KMS-11 (cell line): Measurements from ENCODE around the gene INHBB.

Experiments
- H2AFZ ChIP-seq: fragments of 200-600 bp; sonication (generic); 2 replicates; pipeline ENCODE4 v1.6.1; 2016; ENCODE audit warnings: antibody characterized with exemption, mixed run types, low read depth
- H3K27ac ChIP-seq: fragments of 200-600 bp; sonication (generic); 2 replicates; pipeline ENCODE4 v1.6.1; 2016; ENCODE audit warnings: mild to moderate bottlenecking, mixed run types
- H3K27me3 ChIP-seq: fragments of 200-600 bp; sonication (generic); 2 replicates; pipeline ENCODE4 v1.6.1; 2017; ENCODE audit warnings: mild to moderate bottlenecking, low read depth, mixed run types, moderate library complexity; ENCODE audit not compliant: insufficient read depth
- H3K36me3 ChIP-seq: fragments of 200-600 bp; sonication (generic); 2 replicates; pipeline ENCODE4 v1.6.1; 2017; ENCODE audit warnings: mild to moderate bottlenecking, mixed run types; ENCODE audit not compliant: insufficient read depth
- H3K4me1 ChIP-seq: fragments of 200-600 bp; sonication (generic); 2 replicates; pipeline ENCODE4 v1.6.1; 2016; ENCODE audit warnings: mild to moderate bottlenecking, low read depth, mixed run types; ENCODE audit not compliant: poor library complexity, severe bottlenecking
- H3K4me2 ChIP-seq: fragments of 200-600 bp; sonication (generic); 2 replicates; pipeline ENCODE4 v1.7.0; 2016; ENCODE audit warnings: mild to moderate bottlenecking, mixed run types
- H3K4me3 ChIP-seq: fragments of 200-600 bp; sonication (generic); IDR thresholded peaks from 2 replicates; pipeline ENCODE4 v1.6.1; 2017; ENCODE audit warnings: low read depth, low read length, mixed read lengths; ENCODE audit not compliant: insufficient read depth
- H3K79me2 ChIP-seq: fragments of 200-600 bp; sonication (generic); 2 replicates; pipeline ENCODE4 v1.6.1; 2016; ENCODE audit warnings: low read depth, mixed run types; ENCODE audit not compliant: insufficient read depth
- H3K9ac ChIP-seq: fragments of 200-600 bp; sonication (generic); 2 replicates; pipeline ENCODE4 v1.6.1; 2016; ENCODE audit warnings: mild to moderate bottlenecking, mixed run types
- H4K20me1 ChIP-seq: fragments of 200-600 bp; sonication (generic); 2 replicates; pipeline ENCODE4 v1.6.1; 2016; ENCODE audit warnings: mild to moderate bottlenecking, mixed run types; ENCODE audit not compliant: insufficient read depth
- CTCF ChIP-seq: fragments of 200-600 bp; sonication (generic); conservative IDR thresholded peaks from 2 replicates; pipeline ENCODE4 v1.6.1; 2017; ENCODE audit warnings: low read depth, mild to moderate bottlenecking, antibody characterized with exemption, low read length, moderate library complexity, mixed read lengths

The INHBB gene

GRCh38 chr2:120352696-120353590 is 7.0 kb downstream of the INHBB start:
- no peak for TF ChIP-seq CTCF
- no peak overlapping the region for H3K4me3 ChIP-seq
- no peak overlapping the region for H3K4me2 ChIP-seq
- no peak overlapping the region for H2AFZ ChIP-seq
- H3K9ac ChIP-seq = no peak overlapping the region
- no peaks in the 10 kb centered on the region for H3K4me1 ChIP-seq
- H3K36me3 ChIP-seq = no peaks in the 10 kb centered on the region
- H3K27me3 ChIP-seq = no peaks in the 10 kb centered on the region
- no peak overlapping the region for H3K27ac ChIP-seq
- H3K79me2 ChIP-seq = no peaks in the 10 kb centered on the region
- H4K20me1 ChIP-seq = no peaks in the 10 kb centered on the region

- Histone ChIP-seq H3K36me3 (no peaks in the 10 kb centered on the region), H2AFZ (no peak overlapping the region), H3K4me3 (no peak overlapping the region), H3K27ac (no peak overlapping the region), H4K20me1 (no peaks in the 10 kb centered on the region), H3K4me1 (no peaks in the 10 kb centered on the region), H3K79me2 (no peaks in the 10 kb centered on the region), H3K4me2 (no peak overlapping the region), H3K9ac (no peak overlapping the region), H3K27me3 (no peaks in the 10 kb centered on the region)
- TF ChIP-seq CTCF = no peak
Observed at GRCh38 chr2:120353591-120353898, 7.6 kb downstream of the INHBB start.

GRCh38 chr2:120353931-120354330 is 8.0 kb downstream of the INHBB start:
- no peak overlapping the region for H3K27ac ChIP-seq
- H3K4me3 ChIP-seq = no peak overlapping the region
- H3K9ac ChIP-seq = no peak overlapping the region
- H3K27me3 ChIP-seq = no peaks in the 10 kb centered on the region
- H3K4me1 ChIP-seq = no peaks in the 10 kb centered on the region
- H2AFZ ChIP-seq = no peak overlapping the region
- no peaks in the 10 kb centered on the region for H3K36me3 ChIP-seq
- H3K79me2 ChIP-seq = no peaks in the 10 kb centered on the region
- no peak for TF ChIP-seq CTCF
- H3K4me2 ChIP-seq = no peak overlapping the region
- no peaks in the 10 kb centered on the region for H4K20me1 ChIP-seq

- H3K27me3 ChIP-seq = no peaks in the 10 kb centered on the region
- TF ChIP-seq CTCF = no peak
Observed at GRCh38 chr2:120354467-120354866, 8.5 kb downstream of the INHBB start.

More at GRCh38 chr2:120354467-120354866, 8.5 kb downstream of the INHBB start:
- Histone ChIP-seq H3K9ac (no peak overlapping the region), H3K36me3 (no peaks in the 10 kb centered on the region), H3K79me2 (no peaks in the 10 kb centered on the region), H2AFZ (no peak overlapping the region), H3K4me1 (no peaks in the 10 kb centered on the region), H3K4me2 (no peak overlapping the region), H4K20me1 (no peaks in the 10 kb centered on the region), H3K4me3 (no peak overlapping the region), H3K27ac (no peak overlapping the region)
